Measurements from ENCODE around the gene PLEKHO2. TPM values are rescaled to one million over a fixed set of nuclear protein-coding genes. Genes with fewer than 3 reads are reported as not detected.
"Not testable (repeated sequence)": the region's sequence is repeated elsewhere in the genome, so short reads cannot be mapped to it uniquely, and the experiment has no call there.

PLEKHO2 gene
- total RNA-seq, 2 donors from 2014 or later: 8.6 to 31.8 TPM

- H3K27ac ChIP-seq: no peak overlapping the region
- intact Hi-C loops (cut with DNase I): loop anchor here (2.0 kb wide), 1 partner anchor 68 kb away; no protein-coding TSS in a partner anchor
- H3K36me3 ChIP-seq: no peaks in the 10 kb centered on the region
- no peak for DNase-seq (ENCODE audit: low spot score)
- no peaks in the 10 kb centered on the region for H3K27me3 ChIP-seq (replicated peaks; ENCODE audit: insufficient read depth)
- no peaks in the 10 kb centered on the region for H3K4me1 ChIP-seq (replicated peaks)
- TF ChIP-seq POLR2A (IDR thresholded peaks at IDR 0.05): no peak
- no peak for TF ChIP-seq CTCF (IDR thresholded peaks at IDR 0.05)
- no peak for TF ChIP-seq POLR2AphosphoS5 (IDR thresholded peaks at IDR 0.05)
- no peaks in the 10 kb centered on the region for H3K9me3 ChIP-seq
- no peak overlapping the region for H3K4me3 ChIP-seq
- 74% methylated on average over 10 of the region's 10 CpGs for WGBS
Observed at GRCh38 chr15:64808785-64809453, 32.8 kb upstream of the PLEKHO2 start.

- Histone ChIP-seq H3K27me3 (replicated peaks; ENCODE audit: insufficient read depth) (no peaks in the 10 kb centered on the region), H3K4me1 (replicated peaks) (no peaks in the 10 kb centered on the region), H3K36me3 (no peaks in the 10 kb centered on the region), H3K27ac (no peak overlapping the region), H3K9me3 (no peaks in the 10 kb centered on the region), H3K4me3 (no peak overlapping the region)
- 37% methylated on average over 14 of the region's 14 CpGs for WGBS
- intact Hi-C loops (cut with DNase I): loop anchor here (2.0 to 5.0 kb wide), 2 partner anchors 69 to 123 kb away; no protein-coding TSS in a partner anchor
- TF ChIP-seq POLR2AphosphoS5 (IDR thresholded peaks at IDR 0.05) (no peak), CTCF (IDR thresholded peaks at IDR 0.05) (peak; percentile 79 to 94 (median 86)), POLR2A (IDR thresholded peaks at IDR 0.05) (no peak)
- peak; percentile 63 for DNase-seq (ENCODE audit: low spot score)
Observed at GRCh38 chr15:64809649-64810496, 31.8 kb upstream of the PLEKHO2 start.

GRCh38 chr15:64810497-64811326 lies 31.0 kb upstream of the PLEKHO2 start:
- no peak for DNase-seq (ENCODE audit: low spot score)
- Histone ChIP-seq H3K9me3 (no peaks in the 10 kb centered on the region), H3K4me3 (no peak overlapping the region), H3K4me1 (replicated peaks) (no peaks in the 10 kb centered on the region), H3K27ac (no peak overlapping the region), H3K27me3 (replicated peaks; ENCODE audit: insufficient read depth) (no peaks in the 10 kb centered on the region), H3K36me3 (no peaks in the 10 kb centered on the region)
- no peak for TF ChIP-seq POLR2AphosphoS5 (IDR thresholded peaks at IDR 0.05)
- TF ChIP-seq POLR2A (IDR thresholded peaks at IDR 0.05): no peak
- no peak for TF ChIP-seq CTCF (IDR thresholded peaks at IDR 0.05)
- intact Hi-C loops (cut with DNase I): loop anchor here (5.0 kb wide), 1 partner anchor 123 kb away; no protein-coding TSS in a partner anchor
- 79% methylated on average over 6 of the region's 6 CpGs for WGBS

GRCh38 chr15:64813075-64813474 lies 28.6 kb upstream of the PLEKHO2 start:
- intact Hi-C loops (cut with DNase I): loop anchor here (5.0 kb wide), 1 partner anchor 126 kb away; no protein-coding TSS in a partner anchor
- no peak overlapping the region for H3K27ac ChIP-seq
- DNase-seq (ENCODE audit: low spot score): no peak
- TF ChIP-seq POLR2AphosphoS5 (IDR thresholded peaks at IDR 0.05): no peak
- no peak for TF ChIP-seq POLR2A (IDR thresholded peaks at IDR 0.05)
- TF ChIP-seq CTCF (IDR thresholded peaks at IDR 0.05): no peak
- H3K36me3 ChIP-seq: no peaks in the 10 kb centered on the region
- no peaks in the 10 kb centered on the region for H3K4me1 ChIP-seq (replicated peaks)
- no peak overlapping the region for H3K4me3 ChIP-seq
- no peaks in the 10 kb centered on the region for H3K27me3 ChIP-seq (replicated peaks; ENCODE audit: insufficient read depth)
- no peaks in the 10 kb centered on the region for H3K9me3 ChIP-seq
- WGBS: 79% methylated on average over 6 of the region's 6 CpGs

- H3K27me3 ChIP-seq (replicated peaks; ENCODE audit: insufficient read depth); H3K36me3 ChIP-seq; H3K4me3 ChIP-seq; H3K27ac ChIP-seq; H3K4me1 ChIP-seq (replicated peaks); DNase-seq (ENCODE audit: low spot score); H3K9me3 ChIP-seq: not testable (repeated sequence)
- intact Hi-C loops (cut with DNase I): loop anchor here (5.0 kb wide), 1 partner anchor 127 kb away; no protein-coding TSS in a partner anchor
- WGBS: 93% methylated on average over 8 of the region's 8 CpGs
Observed at GRCh38 chr15:64814283-64814682, 27.4 kb upstream of the PLEKHO2 start.

- intact Hi-C loops (cut with DNase I): loop anchor here (5.0 kb wide), 1 partner anchor 128 kb away; no protein-coding TSS in a partner anchor
- not testable (repeated sequence) for H3K4me3 ChIP-seq; H3K27me3 ChIP-seq (replicated peaks; ENCODE audit: insufficient read depth); H3K36me3 ChIP-seq; H3K4me1 ChIP-seq (replicated peaks); DNase-seq (ENCODE audit: low spot score); H3K9me3 ChIP-seq; H3K27ac ChIP-seq
- 87% methylated on average over 4 of the region's 4 CpGs for WGBS
Observed at GRCh38 chr15:64814965-64815364, 26.8 kb upstream of the PLEKHO2 start.
